GM12873 (cell line): ENCODE measurements around the gene STMND1.
A peak's percentile ranks its signal among the peaks of the same experiment; 100 is the strongest.

ENCODE experiments used
- TF ChIP-seq, protein P1 (sequence below): IDR thresholded peaks from 2 replicates; pipeline ENCODE4 v1.5.1; 2012; ENCODE audit warnings: low read depth, mild to moderate bottlenecking, moderate library complexity, low read length, control low read depth; ENCODE audit not compliant: insufficient read depth; ENCODE audit errors: missing control alignments

The STMND1 gene

DNA sequence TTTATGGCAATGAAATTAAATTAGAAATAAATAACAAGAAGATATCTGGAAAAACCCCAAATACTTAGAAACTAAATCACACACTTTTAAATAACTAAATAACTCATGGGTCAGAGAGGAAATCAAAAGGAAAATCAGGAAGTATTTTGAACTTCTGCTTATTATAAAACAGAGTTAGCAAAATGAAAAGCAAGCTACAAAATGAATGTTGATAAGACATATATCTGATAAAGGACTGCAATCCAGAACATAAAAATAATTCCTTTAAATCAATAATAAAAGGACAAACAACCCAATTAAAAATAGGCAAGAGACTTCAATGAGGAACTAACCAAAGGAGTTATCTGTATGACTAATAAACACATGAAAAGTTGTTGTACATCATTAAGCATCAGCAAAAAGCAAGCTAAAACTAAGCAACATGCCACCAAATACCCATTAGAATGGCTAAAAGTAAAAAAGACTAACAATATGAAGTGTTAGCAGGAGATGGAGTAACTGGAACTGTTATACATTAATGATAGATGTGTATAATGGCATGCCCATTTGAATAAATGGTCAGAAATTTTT, 38.9 kb upstream of the STMND1 start:
- TF ChIP-seq, protein P1, sequence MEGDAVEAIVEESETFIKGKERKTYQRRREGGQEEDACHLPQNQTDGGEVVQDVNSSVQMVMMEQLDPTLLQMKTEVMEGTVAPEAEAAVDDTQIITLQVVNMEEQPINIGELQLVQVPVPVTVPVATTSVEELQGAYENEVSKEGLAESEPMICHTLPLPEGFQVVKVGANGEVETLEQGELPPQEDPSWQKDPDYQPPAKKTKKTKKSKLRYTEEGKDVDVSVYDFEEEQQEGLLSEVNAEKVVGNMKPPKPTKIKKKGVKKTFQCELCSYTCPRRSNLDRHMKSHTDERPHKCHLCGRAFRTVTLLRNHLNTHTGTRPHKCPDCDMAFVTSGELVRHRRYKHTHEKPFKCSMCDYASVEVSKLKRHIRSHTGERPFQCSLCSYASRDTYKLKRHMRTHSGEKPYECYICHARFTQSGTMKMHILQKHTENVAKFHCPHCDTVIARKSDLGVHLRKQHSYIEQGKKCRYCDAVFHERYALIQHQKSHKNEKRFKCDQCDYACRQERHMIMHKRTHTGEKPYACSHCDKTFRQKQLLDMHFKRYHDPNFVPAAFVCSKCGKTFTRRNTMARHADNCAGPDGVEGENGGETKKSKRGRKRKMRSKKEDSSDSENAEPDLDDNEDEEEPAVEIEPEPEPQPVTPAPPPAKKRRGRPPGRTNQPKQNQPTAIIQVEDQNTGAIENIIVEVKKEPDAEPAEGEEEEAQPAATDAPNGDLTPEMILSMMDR: no peak

DNA sequence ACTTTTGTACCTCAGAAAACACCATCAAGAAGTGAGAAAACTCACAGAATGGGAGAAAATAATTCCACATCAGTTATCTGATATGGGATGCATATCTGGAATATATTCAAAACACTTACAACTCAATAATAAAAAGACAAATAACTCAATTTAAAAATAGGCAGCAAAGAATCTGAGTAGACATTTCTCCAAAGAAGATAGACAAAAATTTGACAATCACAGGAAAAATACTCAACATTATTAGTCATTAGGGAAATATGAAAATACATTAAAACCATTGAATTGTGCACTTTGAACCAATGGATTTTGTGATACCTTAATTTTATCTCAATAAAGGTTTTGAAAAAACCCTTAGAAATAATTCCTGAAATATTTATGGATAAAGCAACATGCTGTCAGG, 36.9 kb upstream of the STMND1 start:
- TF ChIP-seq, protein P1: no peak

DNA sequence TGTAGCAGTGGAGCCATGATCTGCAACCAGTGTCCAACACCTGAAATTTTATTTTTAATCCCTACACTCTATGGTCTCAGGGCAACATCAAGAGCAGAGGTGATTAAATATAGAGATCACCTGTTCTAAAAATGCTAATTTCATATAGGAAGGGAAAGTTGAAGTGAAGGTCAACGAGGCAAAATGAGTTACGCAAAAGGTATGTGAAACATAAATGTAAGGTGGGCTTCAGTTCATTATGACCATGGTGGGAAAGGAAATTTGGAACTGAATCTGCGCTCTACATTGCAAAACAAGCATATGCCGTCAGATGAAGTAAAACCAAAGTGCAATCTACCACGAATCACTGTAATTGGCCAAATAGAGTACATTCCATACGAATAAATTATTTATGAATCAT, 35.2 kb upstream of the STMND1 start:
- TF ChIP-seq, protein P1: no peak

DNA sequence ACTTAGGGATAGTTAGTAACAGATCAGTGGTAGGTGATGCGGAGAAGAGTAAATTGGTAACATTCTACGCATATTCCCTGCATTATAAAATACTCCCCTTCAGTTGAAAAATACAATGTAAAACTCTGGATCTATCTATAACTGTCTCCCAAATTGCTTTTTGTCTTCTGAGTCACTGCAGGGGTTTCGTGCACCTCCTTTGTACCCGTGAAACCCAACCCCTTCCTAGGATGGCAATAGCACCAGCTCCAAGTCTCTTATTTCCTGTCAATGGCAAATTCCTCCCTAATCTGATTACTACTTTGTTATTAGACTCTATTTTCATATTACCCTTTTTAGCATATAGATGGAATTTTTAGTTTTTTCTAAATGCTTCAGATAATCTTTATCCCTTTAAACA, 20.6 kb upstream of the STMND1 start:
- TF ChIP-seq, protein P1: no peak

DNA sequence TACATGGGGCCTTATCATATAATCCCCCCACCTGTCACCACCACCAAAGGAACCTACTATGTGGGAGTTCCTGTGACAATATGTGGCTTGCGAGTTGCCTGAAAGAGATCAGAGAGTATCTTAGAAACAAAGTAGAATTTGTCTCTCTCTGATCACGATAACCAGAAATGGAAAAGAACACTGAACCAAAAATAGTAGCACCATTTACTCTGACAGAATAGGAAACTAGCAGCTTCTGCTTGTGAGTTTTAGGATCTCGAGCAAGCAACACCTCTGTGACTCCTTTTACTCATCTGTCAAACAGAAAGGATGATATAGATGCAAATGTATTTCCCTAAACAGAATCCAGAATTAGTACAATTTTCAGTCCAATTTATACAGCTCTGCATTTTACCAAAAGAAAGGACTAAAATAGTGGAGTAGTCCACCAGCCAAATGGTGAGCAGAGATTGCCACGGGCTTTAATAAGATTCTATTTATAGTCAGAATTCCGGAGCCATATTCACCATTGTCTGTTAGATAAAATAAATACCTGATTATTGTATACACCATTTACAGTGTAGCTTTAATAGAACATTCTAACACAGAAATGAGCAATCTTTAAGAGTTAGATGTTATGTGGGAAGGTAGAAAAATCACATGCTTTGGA, 19.9 kb upstream of the STMND1 start:
- TF ChIP-seq, protein P1: no peak

DNA sequence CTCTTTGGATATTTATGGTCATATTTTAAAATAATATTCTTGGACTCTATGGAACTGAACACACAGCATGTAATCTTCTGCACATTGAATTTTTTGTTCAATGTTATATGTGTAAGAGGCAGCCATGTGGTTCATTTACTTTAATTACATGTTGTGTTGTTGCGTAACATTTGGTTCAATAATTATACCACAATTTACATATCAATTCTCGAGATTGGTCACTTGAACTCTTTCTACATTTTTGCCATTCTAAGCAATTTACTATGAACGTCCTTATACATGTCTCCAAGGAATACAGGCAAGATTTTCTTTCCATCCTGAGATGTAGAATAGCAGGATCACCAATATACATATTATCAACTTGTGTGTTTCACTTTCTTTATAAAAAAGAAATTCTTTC, 18.5 kb upstream of the STMND1 start:
- TF ChIP-seq, protein P1: no peak

DNA sequence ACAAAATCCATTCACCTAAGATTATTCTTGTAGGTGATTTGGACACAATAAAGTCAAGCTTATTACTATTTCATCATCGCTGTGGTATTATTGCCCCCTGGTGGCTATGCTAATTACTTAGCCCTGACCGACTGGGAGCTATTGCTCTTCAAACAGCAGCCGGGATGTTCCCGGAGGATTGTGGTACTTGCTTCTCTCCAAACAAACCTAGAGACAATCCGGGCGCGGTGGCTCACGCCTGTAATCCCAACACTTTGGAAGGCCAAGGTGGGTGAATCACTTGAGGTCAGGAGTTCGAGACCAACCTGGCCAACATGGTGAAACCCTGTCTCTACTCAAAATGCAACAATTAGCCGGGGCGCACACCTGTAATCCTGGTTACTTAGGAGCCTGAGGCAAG, 15.4 kb upstream of the STMND1 start:
- TF ChIP-seq, protein P1: peak; percentile 52
